ENCODE data around the gene ATP11A. TPM values are rescaled to one million over a fixed set of nuclear protein-coding genes. Genes with fewer than 3 reads are reported as not detected.

ATP11A gene
- total RNA-seq, 2 donors from 2014 or later, result 10.9 to 89.3 TPM

DNA sequence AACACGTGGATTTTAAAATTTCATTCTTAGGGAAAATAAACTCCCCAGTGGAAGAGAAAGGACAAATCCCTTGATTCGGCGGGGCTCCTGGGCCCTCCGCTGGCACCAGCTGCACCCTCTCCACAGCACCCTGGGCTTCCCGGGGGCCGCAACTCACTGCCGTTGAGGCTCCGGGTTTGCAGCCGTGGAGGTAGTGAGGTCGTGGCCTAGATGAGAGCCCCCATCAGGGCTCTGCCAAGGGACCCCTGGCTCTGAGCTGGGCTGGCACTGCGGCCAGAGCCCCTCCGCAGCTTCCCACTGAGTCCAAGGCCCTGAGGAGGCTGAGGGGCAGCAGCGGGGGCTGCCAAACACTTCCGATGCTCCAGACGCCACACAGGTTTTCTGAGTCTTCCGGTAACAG lies 145.5 kb downstream of the ATP11A start:
- no peak overlapping the region for H3K27ac ChIP-seq
- TF ChIP-seq POLR2AphosphoS5 (IDR thresholded peaks at IDR 0.05), result no peak
- no peak for TF ChIP-seq POLR2A (IDR thresholded peaks at IDR 0.05)
- TF ChIP-seq, protein P1, sequence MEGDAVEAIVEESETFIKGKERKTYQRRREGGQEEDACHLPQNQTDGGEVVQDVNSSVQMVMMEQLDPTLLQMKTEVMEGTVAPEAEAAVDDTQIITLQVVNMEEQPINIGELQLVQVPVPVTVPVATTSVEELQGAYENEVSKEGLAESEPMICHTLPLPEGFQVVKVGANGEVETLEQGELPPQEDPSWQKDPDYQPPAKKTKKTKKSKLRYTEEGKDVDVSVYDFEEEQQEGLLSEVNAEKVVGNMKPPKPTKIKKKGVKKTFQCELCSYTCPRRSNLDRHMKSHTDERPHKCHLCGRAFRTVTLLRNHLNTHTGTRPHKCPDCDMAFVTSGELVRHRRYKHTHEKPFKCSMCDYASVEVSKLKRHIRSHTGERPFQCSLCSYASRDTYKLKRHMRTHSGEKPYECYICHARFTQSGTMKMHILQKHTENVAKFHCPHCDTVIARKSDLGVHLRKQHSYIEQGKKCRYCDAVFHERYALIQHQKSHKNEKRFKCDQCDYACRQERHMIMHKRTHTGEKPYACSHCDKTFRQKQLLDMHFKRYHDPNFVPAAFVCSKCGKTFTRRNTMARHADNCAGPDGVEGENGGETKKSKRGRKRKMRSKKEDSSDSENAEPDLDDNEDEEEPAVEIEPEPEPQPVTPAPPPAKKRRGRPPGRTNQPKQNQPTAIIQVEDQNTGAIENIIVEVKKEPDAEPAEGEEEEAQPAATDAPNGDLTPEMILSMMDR (IDR thresholded peaks at IDR 0.05), result no peak
- H3K27me3 ChIP-seq (replicated peaks; ENCODE audit: insufficient read depth), result no peaks in the 10 kb centered on the region
- intact Hi-C loops (cut with DNase I), result no loop called here
- H3K36me3 ChIP-seq, result no peaks in the 10 kb centered on the region
- H3K4me3 ChIP-seq, result no peak overlapping the region
- no peaks in the 10 kb centered on the region for H3K4me1 ChIP-seq (replicated peaks)
- DNase-seq (ENCODE audit: low spot score), result no peak
- WGBS, result 98% methylated on average over 16 of the region's 16 CpGs
- no peaks in the 10 kb centered on the region for H3K9me3 ChIP-seq

DNA sequence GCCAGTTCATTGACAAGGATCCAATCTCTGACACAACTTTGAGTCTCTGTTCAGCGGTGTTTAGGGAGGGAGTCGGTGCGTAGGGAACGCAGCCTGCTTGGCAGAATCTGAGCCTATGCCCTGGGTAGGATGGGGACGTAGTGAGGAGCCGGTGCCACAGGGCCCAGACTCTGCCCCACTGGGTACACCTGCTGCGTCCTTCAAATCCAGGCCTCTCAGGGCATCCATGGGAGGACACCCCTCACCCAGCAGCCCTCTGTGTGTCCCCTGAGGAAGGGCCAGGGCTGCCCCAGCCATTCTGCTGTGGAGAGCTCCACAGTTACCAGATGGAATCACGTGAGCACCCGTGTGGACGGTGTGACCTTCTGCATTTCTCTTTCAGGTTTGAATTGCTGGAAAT lies 146.0 kb downstream of the ATP11A start:
- WGBS, result 90% methylated on average over 10 of the region's 10 CpGs
- Histone ChIP-seq H3K36me3 (no peaks in the 10 kb centered on the region), H3K27ac (no peak overlapping the region), H3K9me3 (no peaks in the 10 kb centered on the region), H3K27me3 (replicated peaks; ENCODE audit: insufficient read depth) (no peaks in the 10 kb centered on the region), H3K4me3 (no peak overlapping the region), H3K4me1 (replicated peaks) (no peaks in the 10 kb centered on the region)
- TF ChIP-seq, protein P1 (IDR thresholded peaks at IDR 0.05), result no peak
- TF ChIP-seq POLR2A (IDR thresholded peaks at IDR 0.05) (no peak), POLR2AphosphoS5 (IDR thresholded peaks at IDR 0.05) (no peak)
- intact Hi-C loops (cut with DNase I), result no loop called here
- DNase-seq (ENCODE audit: low spot score), result no peak

- Histone ChIP-seq H3K27ac (no peak overlapping the region), H3K9me3 (no peaks in the 10 kb centered on the region), H3K36me3 (no peaks in the 10 kb centered on the region), H3K4me3 (no peak overlapping the region), H3K27me3 (replicated peaks; ENCODE audit: insufficient read depth) (no peaks in the 10 kb centered on the region), H3K4me1 (replicated peaks) (no peaks in the 10 kb centered on the region)
- no peak for DNase-seq (ENCODE audit: low spot score)
- intact Hi-C loops (cut with DNase I), result no loop called here
- TF ChIP-seq POLR2A (IDR thresholded peaks at IDR 0.05) (no peak), POLR2AphosphoS5 (IDR thresholded peaks at IDR 0.05) (no peak)
- TF ChIP-seq, protein P1 (IDR thresholded peaks at IDR 0.05), result no peak
- 86% methylated on average over 12 of the region's 12 CpGs for WGBS
Observed at GRCh38 chr13:112836940-112837339, 147.1 kb downstream of the ATP11A start.

GRCh38 chr13:112837371-112838037 lies 147.7 kb downstream of the ATP11A start:
- Histone ChIP-seq H3K27ac (no peak overlapping the region), H3K36me3 (no peaks in the 10 kb centered on the region), H3K27me3 (replicated peaks; ENCODE audit: insufficient read depth) (no peaks in the 10 kb centered on the region), H3K9me3 (no peaks in the 10 kb centered on the region), H3K4me3 (no peak overlapping the region), H3K4me1 (replicated peaks) (no peaks in the 10 kb centered on the region)
- TF ChIP-seq POLR2AphosphoS5 (IDR thresholded peaks at IDR 0.05) (no peak), POLR2A (IDR thresholded peaks at IDR 0.05) (no peak)
- TF ChIP-seq, protein P1 (IDR thresholded peaks at IDR 0.05), result no peak
- WGBS, result 90% methylated on average over 26 of the region's 26 CpGs
- no peak for DNase-seq (ENCODE audit: low spot score)
- intact Hi-C loops (cut with DNase I), result no loop called here
